ENCODE measurements around the gene GALNT12. TPM values are rescaled to one million over a fixed set of nuclear protein-coding genes. Genes with fewer than 3 reads are reported as not detected.

Gene GALNT12
- total RNA-seq, 1 experiment from 2014 or later: 31.2 TPM

GRCh38 chr9:98896632-98897031 is 89.2 kb downstream of the GALNT12 start:
- no peaks in the 10 kb centered on the region for H3K9me2 ChIP-seq (ENCODE audit: insufficient read depth)
- H4K20me1 ChIP-seq (ENCODE audit: insufficient read depth): no peaks in the 10 kb centered on the region
- ChIA-PET CTCF (no interaction called here), RAD21 (ENCODE audit: low non-redundant PET in 1 of 2, low total read pairs in 2 of 2, uncharacterized antibody in 2 of 2, unreplicated experiment in 2 of 2) (no interaction called here), POLR2A (interaction anchor here (1.0 kb wide), 1 partner anchor 9 kb away, joined by 4 read pairs; no protein-coding TSS in a partner anchor)
- no peaks in the 10 kb centered on the region for H3K79me2 ChIP-seq (ENCODE audit: insufficient read depth, low read length)
- H3K27ac ChIP-seq (ENCODE audit: low read depth, low read length): no peak overlapping the region
- H3K4me2 ChIP-seq (ENCODE audit: low read length): no peak overlapping the region
- H2AFZ ChIP-seq (ENCODE audit: low read depth, low read length, poor library complexity, severe bottlenecking): no peak overlapping the region
- H3K9ac ChIP-seq (ENCODE audit: low read length): no peak overlapping the region
- no peaks in the 10 kb centered on the region for H3K9me3 ChIP-seq (ENCODE audit: control insufficient read depth in 1 of 2, insufficient read depth in 1 of 2, low read depth in 1 of 2, low read length in 2 of 2)
- no peaks in the 10 kb centered on the region for H3K36me3 ChIP-seq (ENCODE audit: control insufficient read depth in 1 of 2, insufficient read depth in 2 of 2, low read length in 2 of 2)
- H3K27me3 ChIP-seq (ENCODE audit: insufficient read depth, low read length): no peaks in the 10 kb centered on the region
- ATAC-seq (no peak), DNase-seq (ENCODE audit: low read depth, low spot score) (no peak)
- H3K4me3 ChIP-seq (replicated peaks in 1 of 2; ENCODE audit: low read depth in 1 of 2, low read length in 2 of 2): no peak overlapping the region
- intact Hi-C loops (cut with micrococcal nuclease): no loop called here
- H3K4me1 ChIP-seq (ENCODE audit: control insufficient read depth in 1 of 2, insufficient read depth in 2 of 2, low read length in 2 of 2): no peaks in the 10 kb centered on the region
- TF ChIP-seq CTCF (IDR thresholded peaks at IDR 0.05 in 2 of 3, conservative IDR thresholded peaks at IDR 0.05 in 1 of 3; ENCODE audit: borderline replicate concordance in 1 of 3, insufficient read depth in 1 of 3, low read depth in 2 of 3, low read length in 2 of 3) (no peak), ZFX (IDR thresholded peaks at IDR 0.05) (no peak), EGR1 (IDR thresholded peaks at IDR 0.05; ENCODE audit: low read depth) (no peak), CBX3 (IDR thresholded peaks at IDR 0.05; ENCODE audit: low read depth) (no peak), SIN3A (IDR thresholded peaks at IDR 0.05; ENCODE audit: low read depth) (no peak), EZH2 (IDR thresholded peaks at IDR 0.05) (no peak), CEBPB (IDR thresholded peaks at IDR 0.05; ENCODE audit: low read depth) (no peak), EZH2phosphoT487 (IDR thresholded peaks at IDR 0.05; ENCODE audit: borderline replicate concordance) (no peak)
- BruUV-seq (replicated peaks): no TSS peak

- RAD21 ChIA-PET (ENCODE audit: low non-redundant PET in 1 of 2, low total read pairs in 2 of 2, uncharacterized antibody in 2 of 2, unreplicated experiment in 2 of 2): no interaction called here
- BruUV-seq (replicated peaks): no TSS peak
- Histone ChIP-seq H2AFZ (ENCODE audit: low read depth, low read length, poor library complexity, severe bottlenecking) (no peak overlapping the region), H3K79me2 (ENCODE audit: insufficient read depth, low read length) (no peaks in the 10 kb centered on the region), H4K20me1 (ENCODE audit: insufficient read depth) (no peaks in the 10 kb centered on the region), H3K4me2 (ENCODE audit: low read length) (no peak overlapping the region), H3K4me3 (replicated peaks in 1 of 2; ENCODE audit: low read depth in 1 of 2, low read length in 2 of 2) (no peak overlapping the region), H3K9me2 (ENCODE audit: insufficient read depth) (no peaks in the 10 kb centered on the region), H3K9me3 (ENCODE audit: control insufficient read depth in 1 of 2, insufficient read depth in 1 of 2, low read depth in 1 of 2, low read length in 2 of 2) (no peaks in the 10 kb centered on the region), H3K27me3 (ENCODE audit: insufficient read depth, low read length) (no peaks in the 10 kb centered on the region), H3K27ac (ENCODE audit: low read depth, low read length) (no peak overlapping the region), H3K9ac (ENCODE audit: low read length) (no peak overlapping the region), H3K36me3 (ENCODE audit: control insufficient read depth in 1 of 2, insufficient read depth in 2 of 2, low read length in 2 of 2) (no peaks in the 10 kb centered on the region), H3K4me1 (ENCODE audit: control insufficient read depth in 1 of 2, insufficient read depth in 2 of 2, low read length in 2 of 2) (no peaks in the 10 kb centered on the region)
- DNase-seq (ENCODE audit: low read depth, low spot score) (no peak), ATAC-seq (no peak)
- POLR2A ChIA-PET: no interaction called here
- CTCF ChIA-PET: no interaction called here
- intact Hi-C loops (cut with micrococcal nuclease): no loop called here
- TF ChIP-seq EZH2 (IDR thresholded peaks at IDR 0.05): no peak
- no peak for TF ChIP-seq ATF3 (IDR thresholded peaks at IDR 0.05)
- no peak for TF ChIP-seq ZFX (IDR thresholded peaks at IDR 0.05)
- TF ChIP-seq CBX3 (IDR thresholded peaks at IDR 0.05; ENCODE audit: low read depth): no peak
- no peak for TF ChIP-seq CEBPB (IDR thresholded peaks at IDR 0.05; ENCODE audit: low read depth)
- TF ChIP-seq EGR1 (IDR thresholded peaks at IDR 0.05; ENCODE audit: low read depth): no peak
- TF ChIP-seq POLR2AphosphoS5 (IDR thresholded peaks at IDR 0.05; ENCODE audit: low read depth, low read length): no peak
- no peak for TF ChIP-seq ZBTB33 (IDR thresholded peaks at IDR 0.05; ENCODE audit: extremely low read depth, insufficient replicate concordance, low read length)
- no peak for TF ChIP-seq FOSL1 (IDR thresholded peaks at IDR 0.05; ENCODE audit: low read depth)
- TF ChIP-seq CTCF (IDR thresholded peaks at IDR 0.05 in 2 of 3, conservative IDR thresholded peaks at IDR 0.05 in 1 of 3; ENCODE audit: borderline replicate concordance in 1 of 3, insufficient read depth in 1 of 3, low read depth in 2 of 3, low read length in 2 of 3): no peak
- no peak for TF ChIP-seq ZNF274 (IDR thresholded peaks at IDR 0.05; ENCODE audit: low read depth, low read length)
Measured at GRCh38 chr9:98897745-98898144, 90.3 kb downstream of the GALNT12 start.
